SU-DHL-6 (cell line): Measurements from ENCODE around the gene MARK2.

Experiments
- H2AFZ ChIP-seq: fragments of 200-600 bp; sonication (generic); 2 replicates; pipeline ENCODE4 v1.6.1; 2014; ENCODE audit warnings: low read depth, mild to moderate bottlenecking, moderate library complexity, mixed read lengths, antibody characterized with exemption, low read length; ENCODE audit not compliant: severe bottlenecking
- H3F3A ChIP-seq: fragments of 200-600 bp; shearing (Covaris generic); 2 replicates; pipeline ENCODE4 v1.6.0; 2016; ENCODE audit warnings: antibody characterized with exemption, mild to moderate bottlenecking; ENCODE audit not compliant: insufficient read depth
- H3K27ac ChIP-seq: fragments of 200-600 bp; sonication (generic); 2 replicates; pipeline ENCODE4 v1.5.1; 2016; ENCODE audit warnings: low read depth, mild to moderate bottlenecking, low read length, moderate library complexity, mixed read lengths
- H3K27me3 ChIP-seq: fragments of 200-600 bp; sonication (generic), shearing (Covaris generic); 2 replicates; pipeline ENCODE4 v1.6.0; 2014; ENCODE audit warnings: mild to moderate bottlenecking, low read length
- H3K36me3 ChIP-seq: fragments of 200-600 bp; sonication (generic); 2 replicates; pipeline ENCODE4 v1.6.1; 2014; ENCODE audit warnings: mild to moderate bottlenecking, low read length, mixed read lengths
- H3K4me2 ChIP-seq: fragments of 300-600, 200-600 bp; shearing (Covaris generic), sonication (generic); 2 replicates; pipeline ENCODE4 v1.6.0; 2014; ENCODE audit warnings: low read length, low read depth, mild to moderate bottlenecking; ENCODE audit not compliant: poor library complexity, severe bottlenecking
- H3K4me3 ChIP-seq: fragments of 200-600 bp; sonication (generic); 2 replicates; pipeline ENCODE4 v1.5.1; 2014; ENCODE audit warnings: antibody characterized with exemption, low read length, mild to moderate bottlenecking, mixed read lengths; ENCODE audit not compliant: insufficient read depth, poor library complexity, severe bottlenecking
- H3K79me2 ChIP-seq: fragments of 200-600 bp; sonication (generic); 2 replicates; pipeline ENCODE4 v1.6.1; 2014; ENCODE audit warnings: mild to moderate bottlenecking, low read length, moderate library complexity; ENCODE audit not compliant: insufficient read depth
- H3K9ac ChIP-seq: fragments of 200-600 bp; sonication (generic); 2 replicates; pipeline ENCODE4 v1.7.0; 2014; ENCODE audit warnings: mild to moderate bottlenecking, low read length
- H3K9me2 ChIP-seq: fragments of 200-600 bp; sonication (generic); replicated peaks from 2 replicates; pipeline ENCODE4 v1.6.1; 2014; ENCODE audit warnings: low read length; ENCODE audit not compliant: insufficient read depth
- H3K9me3 ChIP-seq: fragments of 200-600 bp; sonication (generic); 2 replicates; pipeline ENCODE4 v1.6.1; 2014; ENCODE audit warnings: low read length, mixed read lengths; ENCODE audit not compliant: insufficient read depth
- H4K20me1 ChIP-seq: fragments of 200-600 bp; sonication (generic); 2 replicates; pipeline ENCODE4 v1.6.1; 2014; ENCODE audit warnings: low read depth, mild to moderate bottlenecking, antibody characterized with exemption, low read length, moderate library complexity, mixed read lengths
- CTCF ChIP-seq: fragments of 200-600 bp; sonication (generic); IDR thresholded peaks from one replicate; pipeline ENCODE4 v1.5.1; 2017; ENCODE audit warnings: antibody characterized with exemption, mild to moderate bottlenecking, low read length, moderate library complexity; ENCODE audit not compliant: insufficient read depth, poor library complexity, severe bottlenecking
- EZH2phosphoT487 ChIP-seq: fragments of 200-600 bp; sonication (generic), shearing (Covaris generic); conservative IDR thresholded peaks from 2 replicates; pipeline ENCODE4 v1.6.1; 2018; ENCODE audit warnings: mild to moderate bottlenecking, antibody characterized with exemption, low read length, moderate library complexity, mixed read lengths

Gene MARK2

GRCh38 chr11:63882555-63883242 lies 43.8 kb downstream of the MARK2 start:
- Histone ChIP-seq H3K9ac (no peak overlapping the region), H3K36me3 (no peaks in the 10 kb centered on the region), H3K27ac (no peak overlapping the region), H3F3A (no peaks in the 10 kb centered on the region), H4K20me1 (no peaks in the 10 kb centered on the region), H3K4me3 (no peak overlapping the region), H3K79me2 (peaks cover 72% of the 10 kb centered on the region), H3K9me3 (no peaks in the 10 kb centered on the region), H3K9me2 (no peaks in the 10 kb centered on the region), H3K27me3 (no peaks in the 10 kb centered on the region), H2AFZ (no peak overlapping the region), H3K4me2 (no peak overlapping the region)
- TF ChIP-seq CTCF (no peak), EZH2phosphoT487 (no peak)

- H3K36me3 ChIP-seq = no peaks in the 10 kb centered on the region
- H3F3A ChIP-seq = no peaks in the 10 kb centered on the region
- H2AFZ ChIP-seq = no peak overlapping the region
- no peak overlapping the region for H3K27ac ChIP-seq
- H4K20me1 ChIP-seq = no peaks in the 10 kb centered on the region; the same call in 1 of the 2 replicates
- TF ChIP-seq CTCF = no peak
- no peak for TF ChIP-seq EZH2phosphoT487
- no peaks in the 10 kb centered on the region for H3K9me2 ChIP-seq
- no peaks in the 10 kb centered on the region for H3K9me3 ChIP-seq
- H3K79me2 ChIP-seq = peaks cover 71% of the 10 kb centered on the region
- H3K4me3 ChIP-seq = no peak overlapping the region
- no peak overlapping the region for H3K4me2 ChIP-seq
- no peaks in the 10 kb centered on the region for H3K27me3 ChIP-seq
- H3K9ac ChIP-seq = no peak overlapping the region
Observed at GRCh38 chr11:63883791-63884190, 44.9 kb downstream of the MARK2 start.

DNA sequence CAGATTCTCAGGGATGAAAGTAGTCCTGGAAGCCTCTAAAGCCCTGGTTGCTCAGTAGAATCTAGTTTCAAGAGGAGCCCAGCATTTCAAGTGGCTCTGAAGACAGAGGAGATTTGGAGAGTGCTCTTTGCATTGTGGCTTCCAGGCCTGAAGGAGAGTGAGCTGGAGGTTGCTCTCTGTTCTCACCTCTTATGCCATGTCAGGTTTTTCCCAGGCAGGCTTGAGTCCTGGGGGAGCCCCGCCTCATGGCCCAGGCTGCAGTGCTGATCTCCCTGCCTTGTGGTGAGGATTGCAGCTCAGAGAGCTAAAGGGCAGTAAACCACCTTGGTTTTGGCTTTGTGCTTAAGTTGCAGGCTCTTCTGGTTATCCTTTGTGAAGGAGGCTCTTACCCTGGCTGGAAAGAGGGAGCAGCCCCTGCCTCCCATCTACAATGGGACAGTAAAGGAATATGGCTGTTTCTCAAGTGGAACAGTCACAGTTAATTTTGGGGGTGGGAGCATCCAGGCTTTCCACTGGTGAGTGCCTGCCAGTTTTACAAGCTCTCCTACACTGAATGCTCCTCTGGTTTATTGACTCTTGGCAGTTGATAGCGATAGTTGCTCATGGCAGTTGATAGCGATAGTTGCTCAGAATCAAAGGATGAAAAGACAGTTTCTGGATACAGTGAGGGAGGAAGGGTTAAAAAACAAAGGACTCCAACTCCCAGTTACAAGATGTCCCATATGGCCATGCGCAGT lies 45.5 kb downstream of the MARK2 start:
- no peaks in the 10 kb centered on the region for H3K36me3 ChIP-seq
- no peak overlapping the region for H2AFZ ChIP-seq
- no peak overlapping the region for H3K27ac ChIP-seq
- no peak overlapping the region for H3K9ac ChIP-seq
- H3K79me2 ChIP-seq = peaks cover 71% of the 10 kb centered on the region
- no peaks in the 10 kb centered on the region for H3F3A ChIP-seq
- no peak overlapping the region for H3K4me2 ChIP-seq
- no peaks in the 10 kb centered on the region for H3K27me3 ChIP-seq
- no peak for TF ChIP-seq CTCF
- no peak for TF ChIP-seq EZH2phosphoT487
- H3K4me3 ChIP-seq = no peak overlapping the region
- H3K9me3 ChIP-seq = no peaks in the 10 kb centered on the region
- no peaks in the 10 kb centered on the region for H3K9me2 ChIP-seq
- H4K20me1 ChIP-seq = no peaks in the 10 kb centered on the region; the same call in 1 of the 2 replicates
